ENCODE measurements around the gene NFATC4.
A peak's percentile ranks its signal among the peaks of the same experiment; 100 is the strongest.

NFATC4 gene

DNA sequence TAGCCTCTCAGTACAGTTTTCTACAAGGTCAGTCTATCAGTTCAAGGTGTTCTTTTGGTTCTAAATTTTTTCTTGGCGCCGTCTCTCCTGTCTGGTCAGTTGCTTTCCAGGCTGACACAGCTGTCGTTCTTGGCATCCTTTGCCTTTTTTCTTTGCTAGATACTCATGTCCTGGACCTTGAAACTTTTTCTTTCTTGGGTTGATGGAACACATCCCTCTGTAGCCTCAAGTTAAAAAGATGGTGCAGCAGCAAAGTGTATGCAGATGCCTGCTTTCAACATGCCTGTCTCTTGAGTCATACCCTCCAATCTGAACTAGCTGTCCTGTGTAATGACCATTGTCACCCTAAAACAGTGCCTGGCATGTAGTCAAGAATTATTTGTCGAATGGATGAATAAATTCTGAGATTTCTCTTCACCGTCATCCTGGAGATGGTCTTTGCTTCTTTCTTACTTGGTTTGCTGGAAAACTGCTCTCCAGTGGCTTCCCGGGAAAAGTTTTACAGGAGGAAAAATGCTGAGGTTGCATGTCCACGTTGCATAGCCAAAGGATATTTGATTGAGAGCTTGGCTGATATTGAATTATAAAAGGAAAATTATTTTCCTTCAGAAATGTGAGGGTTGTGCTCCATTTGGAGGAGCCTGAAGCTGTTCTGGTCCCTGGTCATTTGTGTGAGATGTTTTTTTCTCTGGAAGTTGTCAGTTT lies 35.5 kb downstream of the NFATC4 start:
- H3K4me3 ChIP-seq (ENCODE audit: low read length) = no peak overlapping the region
- TF ChIP-seq, protein P1, sequence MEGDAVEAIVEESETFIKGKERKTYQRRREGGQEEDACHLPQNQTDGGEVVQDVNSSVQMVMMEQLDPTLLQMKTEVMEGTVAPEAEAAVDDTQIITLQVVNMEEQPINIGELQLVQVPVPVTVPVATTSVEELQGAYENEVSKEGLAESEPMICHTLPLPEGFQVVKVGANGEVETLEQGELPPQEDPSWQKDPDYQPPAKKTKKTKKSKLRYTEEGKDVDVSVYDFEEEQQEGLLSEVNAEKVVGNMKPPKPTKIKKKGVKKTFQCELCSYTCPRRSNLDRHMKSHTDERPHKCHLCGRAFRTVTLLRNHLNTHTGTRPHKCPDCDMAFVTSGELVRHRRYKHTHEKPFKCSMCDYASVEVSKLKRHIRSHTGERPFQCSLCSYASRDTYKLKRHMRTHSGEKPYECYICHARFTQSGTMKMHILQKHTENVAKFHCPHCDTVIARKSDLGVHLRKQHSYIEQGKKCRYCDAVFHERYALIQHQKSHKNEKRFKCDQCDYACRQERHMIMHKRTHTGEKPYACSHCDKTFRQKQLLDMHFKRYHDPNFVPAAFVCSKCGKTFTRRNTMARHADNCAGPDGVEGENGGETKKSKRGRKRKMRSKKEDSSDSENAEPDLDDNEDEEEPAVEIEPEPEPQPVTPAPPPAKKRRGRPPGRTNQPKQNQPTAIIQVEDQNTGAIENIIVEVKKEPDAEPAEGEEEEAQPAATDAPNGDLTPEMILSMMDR (conservative IDR thresholded peaks at IDR 0.05; ENCODE audit: low read length) = no peak
- peak; percentile 61 for DNase-seq (ENCODE audit: low read depth)

DNA sequence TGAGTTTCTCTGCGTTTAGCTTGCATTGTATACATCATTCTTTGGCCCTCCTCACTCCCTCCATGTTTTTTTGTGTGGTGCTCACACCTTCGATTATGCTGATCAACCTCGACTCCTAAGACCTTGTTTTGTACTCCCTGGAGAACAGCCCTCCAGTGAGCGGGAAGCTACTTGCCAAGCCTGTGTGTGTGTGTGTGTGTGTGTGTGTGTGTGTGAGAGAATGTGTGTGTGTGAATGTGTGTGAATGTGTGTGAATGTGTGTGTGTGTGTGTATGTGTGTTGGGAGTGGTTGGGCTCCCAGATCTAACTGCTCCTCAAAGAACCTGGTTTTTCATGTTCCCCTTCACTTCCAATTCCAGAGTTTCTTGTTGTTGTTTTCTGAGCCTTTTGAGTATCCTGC lies 36.8 kb downstream of the NFATC4 start:
- DNase-seq (ENCODE audit: low read depth) = no peak

DNA sequence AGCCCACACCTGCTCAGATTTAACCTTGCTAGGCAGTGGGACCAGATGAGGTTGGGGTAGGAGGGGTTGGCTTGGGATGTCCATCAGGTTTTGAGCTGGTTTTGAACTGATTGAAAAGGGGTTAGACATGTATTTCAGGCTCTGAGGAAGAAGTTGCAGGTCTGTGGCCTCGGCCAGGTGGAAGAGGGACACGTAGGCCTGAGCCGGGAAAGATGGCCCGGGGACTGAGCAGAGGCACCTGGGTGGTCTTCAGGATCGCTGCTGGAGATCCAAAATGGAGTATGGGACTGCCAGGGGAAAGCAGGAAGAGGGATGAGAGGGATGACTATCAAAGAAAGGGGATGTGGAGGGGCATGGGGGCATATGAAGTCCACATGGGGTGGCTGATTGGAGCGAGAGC lies 38.4 kb downstream of the NFATC4 start:
- H3K4me3 ChIP-seq (ENCODE audit: low read length) = no peak overlapping the region
- DNase-seq (ENCODE audit: low read depth) = no peak
- TF ChIP-seq, protein P1 (conservative IDR thresholded peaks at IDR 0.05; ENCODE audit: low read length) = no peak

More for the DNA sequence above, 36.8 kb downstream of the NFATC4 start:
- TF ChIP-seq, protein P1 (conservative IDR thresholded peaks at IDR 0.05; ENCODE audit: low read length) = no peak
- H3K4me3 ChIP-seq (ENCODE audit: low read length) = no peak overlapping the region

GRCh38 chr14:24407608-24408325 lies 39.8 kb downstream of the NFATC4 start:
- TF ChIP-seq, protein P1 (conservative IDR thresholded peaks at IDR 0.05; ENCODE audit: low read length) = no peak

DNA sequence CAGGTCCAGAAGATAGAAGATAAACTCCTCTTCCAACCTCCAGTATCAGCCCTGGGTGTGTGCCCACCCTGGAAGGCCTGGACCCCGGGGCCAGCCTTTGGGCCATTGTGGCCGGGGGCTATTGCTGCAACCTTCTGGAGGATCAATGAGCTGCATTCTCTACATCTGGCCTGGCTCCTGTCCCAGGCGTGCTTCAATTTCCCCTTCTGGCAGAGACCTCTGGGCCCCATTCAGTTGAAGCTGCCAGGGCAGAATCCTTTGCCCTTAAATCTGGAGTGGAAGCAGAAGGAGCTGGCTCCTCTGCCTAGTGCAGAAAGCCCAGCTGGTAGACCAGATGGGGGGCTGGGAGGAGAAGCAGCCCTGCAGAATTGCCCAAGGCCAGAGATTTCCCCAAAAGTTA lies 40.8 kb downstream of the NFATC4 start:
- DNase-seq (ENCODE audit: low read depth) = peak; percentile 73
- TF ChIP-seq, protein P1 (conservative IDR thresholded peaks at IDR 0.05; ENCODE audit: low read length) = no peak

More at GRCh38 chr14:24407608-24408325, 39.8 kb downstream of the NFATC4 start:
- H3K4me3 ChIP-seq (ENCODE audit: low read length) = no peak overlapping the region
- DNase-seq (ENCODE audit: low read depth) = no peak

DNA sequence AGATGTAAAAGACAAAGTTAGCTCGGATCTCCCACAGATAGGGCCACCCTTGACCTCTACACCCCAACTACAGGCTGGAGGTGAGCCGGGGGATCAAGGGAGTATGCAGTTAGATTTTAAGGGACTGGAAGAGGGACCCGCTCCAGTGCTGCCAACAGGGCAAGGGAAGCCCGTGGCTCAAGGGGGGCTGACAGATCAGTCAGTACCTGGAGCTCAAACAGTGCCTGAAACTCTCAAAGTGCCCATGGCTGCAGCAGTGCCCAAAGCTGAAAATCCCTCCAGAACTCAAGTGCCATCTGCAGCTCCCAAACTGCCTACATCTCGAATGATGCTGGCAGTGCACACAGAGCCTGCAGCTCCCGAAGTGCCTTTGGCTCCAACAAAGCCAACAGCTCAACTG lies 41.2 kb downstream of the NFATC4 start:
- H3K4me3 ChIP-seq (ENCODE audit: low read length) = no peak overlapping the region
- no peak for DNase-seq (ENCODE audit: low read depth)
- TF ChIP-seq, protein P1 (conservative IDR thresholded peaks at IDR 0.05; ENCODE audit: low read length) = no peak

More for the DNA sequence above, 40.8 kb downstream of the NFATC4 start:
- no peak overlapping the region for H3K4me3 ChIP-seq (ENCODE audit: low read length)

DNA sequence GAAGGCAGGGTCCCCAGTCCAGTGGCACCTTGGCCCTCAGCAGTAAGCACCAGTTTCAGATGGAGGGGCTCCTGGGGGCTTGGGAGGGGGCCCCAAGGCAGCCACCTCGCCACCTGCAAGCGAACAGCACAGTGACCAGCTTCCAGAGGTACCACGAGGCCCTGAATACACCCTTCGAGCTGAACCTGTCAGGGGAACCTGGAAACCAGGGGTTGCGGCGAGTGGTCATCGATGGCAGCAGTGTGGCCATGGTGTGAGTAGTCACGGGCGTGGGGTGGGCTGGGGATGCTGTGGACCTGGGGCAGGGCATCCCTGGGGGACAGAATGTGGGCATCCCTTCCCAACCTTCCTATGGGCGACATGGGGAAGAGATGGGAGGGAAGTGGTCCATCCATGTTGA lies 42.0 kb downstream of the NFATC4 start:
- TF ChIP-seq, protein P1 (conservative IDR thresholded peaks at IDR 0.05; ENCODE audit: low read length) = no peak
- no peak for DNase-seq (ENCODE audit: low read depth)
- H3K4me3 ChIP-seq (ENCODE audit: low read length) = no peak overlapping the region

All from AG10803 (cell line).